ENCODE results near the gene MPC1.
"Not testable (repeated sequence)": the region's sequence is repeated elsewhere in the genome, so short reads cannot be mapped to it uniquely, and the experiment has no call there.

Gene MPC1

GRCh38 chr6:166345672-166346071, 37.1 kb downstream of the MPC1 start:
- not testable (repeated sequence) for DNase-seq (ENCODE audit: low spot score)

- DNase-seq (ENCODE audit: low spot score), result not testable (repeated sequence)
Measured at GRCh38 chr6:166344921-166345320, 37.8 kb downstream of the MPC1 start.

- peak; percentile 30 for DNase-seq (ENCODE audit: low spot score)
Measured at GRCh38 chr6:166344240-166344639, 38.5 kb downstream of the MPC1 start.

GRCh38 chr6:166343150-166343487, 39.6 kb downstream of the MPC1 start:
- no peak for DNase-seq (ENCODE audit: low spot score)

GRCh38 chr6:166342349-166343149, 40.2 kb downstream of the MPC1 start, which contains the start of gene SFT2D1:
Gene SFT2D1 (minus strand): TSS chr6:166342545. CDS start chr6:166342481, 64 bp downstream.
- peak; percentile 84 for DNase-seq (ENCODE audit: low spot score)

- DNase-seq (ENCODE audit: low spot score), result no peak
Measured at GRCh38 chr6:166341977-166342348, 40.8 kb downstream of the MPC1 start.

- DNase-seq (ENCODE audit: low spot score), result no peak
Measured at GRCh38 chr6:166341464-166341863, 41.3 kb downstream of the MPC1 start.

- DNase-seq (ENCODE audit: low spot score), result no peak
Measured at GRCh38 chr6:166338854-166339253, 43.9 kb downstream of the MPC1 start.

- DNase-seq (ENCODE audit: low spot score), result no peak
Measured at GRCh38 chr6:166336847-166337246, 45.9 kb downstream of the MPC1 start.

- no peak for DNase-seq (ENCODE audit: low spot score)
Measured at GRCh38 chr6:166335378-166336302, 47.1 kb downstream of the MPC1 start.

- DNase-seq (ENCODE audit: low spot score), result no peak
Measured at GRCh38 chr6:166334878-166335277, 47.9 kb downstream of the MPC1 start.

- no peak for DNase-seq (ENCODE audit: low spot score)
Measured at GRCh38 chr6:166333172-166333995, 49.4 kb downstream of the MPC1 start.

- DNase-seq (ENCODE audit: low spot score), result no peak
Measured at GRCh38 chr6:166331503-166332415, 51.0 kb downstream of the MPC1 start.

- peak; percentile 91 for DNase-seq (ENCODE audit: low spot score)
Measured at GRCh38 chr6:166330612-166331011, 52.1 kb downstream of the MPC1 start.

- no peak for DNase-seq (ENCODE audit: low spot score)
Measured at GRCh38 chr6:166325383-166326042, 57.2 kb downstream of the MPC1 start.

- DNase-seq (ENCODE audit: low spot score), result no peak
Measured at GRCh38 chr6:166323395-166323794, 59.3 kb downstream of the MPC1 start.

GRCh38 chr6:166318649-166319600, 63.8 kb downstream of the MPC1 start:
- DNase-seq (ENCODE audit: low spot score), result peak; percentile 13

GRCh38 chr6:166318227-166318626, 64.5 kb downstream of the MPC1 start:
- DNase-seq (ENCODE audit: low spot score), result peak; percentile 93

Data from kidney tubule cell (primary cell).